HepG2 (cell line): ENCODE measurements around the gene CD14. TPM values are rescaled to one million over a fixed set of nuclear protein-coding genes. Genes with fewer than 3 reads are reported as not detected.

ENCODE experiments used
- ATAC-seq: fragments of 200-7000 bp; cut with Tn5 transposase; 3 replicates; pipeline ENCODE4 v1.9.1; 2020; ENCODE audit warnings: mild to moderate bottlenecking, moderate library complexity
- BruUV-seq: library from RNA; stranded (reverse); fragments of 400-500 nt; replicated peaks from 2 replicates; lab custom pipeline; 2021; lab: Mats Ljungman, UMichigan
- CTCF ChIA-PET: fragments of 300-600 bp; formaldehyde crosslinking; extraction: SDS; loops from one replicate; lab custom pipeline; 2021; ENCODE audit warnings: low total read pairs, inconsistent platforms, low intra/inter-chr PET ratio; lab: Yijun Ruan, JAX
- POLR2A ChIA-PET: fragments of 350-600 bp; sonication (Branson Sonifier 250); formaldehyde crosslinking; loops from one replicate; lab custom pipeline; 2020; ENCODE audit warnings: antibody characterized with exemption, inconsistent platforms; lab: Yijun Ruan, JAX
- DNase-seq: peaks from one replicate; pipeline ENCODE4 v3.0.0-alpha.2; 2015; ENCODE audit warnings: low spot score
- FAIRE-seq: peaks from 3 replicates; lab custom pipeline; 2011; peaks lifted over from hg19 to GRCh38; lab: Jason Lieb, UNC
- H2AFZ ChIP-seq: one replicate; pipeline ENCODE4 v1.6.1; 2011; ENCODE audit warnings: low read length, inconsistent platforms
- H3K27ac ChIP-seq: fragments of 300-600 bp; 3 replicates; pipeline ENCODE4 v1.8.0; 2011; ENCODE audit warnings: mixed run types, mild to moderate bottlenecking, mixed read lengths, low read length, inconsistent platforms; ENCODE audit not compliant: insufficient read depth; ENCODE audit errors: extremely low read length
- H3K27me3 ChIP-seq, 2 experiments: fragments of 200-600 bp in 1 of 2; 2 replicates in 1 of 2; 3 replicates in 1 of 2; pipeline versions ENCODE4 v1.6.0 to v1.8.0; 2011; ENCODE audit warnings: low read length in 2 of 2, mild to moderate bottlenecking in 2 of 2, moderate library complexity in 2 of 2, inconsistent platforms in 1 of 2; ENCODE audit not compliant: insufficient read depth in 2 of 2, control insufficient read depth in 1 of 2
- H3K36me3 ChIP-seq, 2 experiments: fragments of 200-600 bp in 1 of 2; replicated peaks in 1 of 2; 2 replicates in 1 of 2; 3 replicates in 1 of 2; pipeline versions ENCODE4 v1.5.1 to v1.8.0; 2011; ENCODE audit warnings: low read length in 2 of 2, inconsistent platforms in 1 of 2; ENCODE audit not compliant: insufficient read depth in 2 of 2, control insufficient read depth in 1 of 2
- H3K4me1 ChIP-seq: 2 replicates; pipeline ENCODE4 v1.5.1; 2012; ENCODE audit warnings: low read length, inconsistent platforms; ENCODE audit not compliant: insufficient read depth
- H3K4me2 ChIP-seq: 2 replicates; pipeline ENCODE4 v1.6.0; 2011; ENCODE audit warnings: low read depth, low read length, inconsistent platforms
- H3K4me3 ChIP-seq, 3 experiments: fragments of 200-600 bp in 1 of 3; sonication (generic), shearing (Covaris generic) in 1 of 3; replicated peaks in 1 of 3; 2 replicates each; pipeline ENCODE4 v1.5.1; 2011 to 2016; ENCODE audit warnings: low read length in 3 of 3, inconsistent platforms in 2 of 3, low read depth in 2 of 3, mild to moderate bottlenecking in 2 of 3, control low read depth in 1 of 3, mixed read lengths in 1 of 3; ENCODE audit not compliant: insufficient read depth in 1 of 3
- H3K79me2 ChIP-seq: one replicate; pipeline ENCODE4 v1.6.1; 2011; ENCODE audit warnings: low read length, inconsistent platforms; ENCODE audit not compliant: insufficient read depth
- H3K9ac ChIP-seq: 2 replicates; pipeline ENCODE4 v1.6.0; 2011; ENCODE audit warnings: mild to moderate bottlenecking, low read depth, low read length, inconsistent platforms; ENCODE audit not compliant: insufficient read depth
- H3K9me3 ChIP-seq: 2 replicates; pipeline ENCODE4 v1.5.1; 2012; ENCODE audit warnings: mild to moderate bottlenecking, low read length
- H4K20me1 ChIP-seq: 2 replicates; pipeline ENCODE4 v1.6.0; 2011; ENCODE audit warnings: inconsistent platforms, mild to moderate bottlenecking, low read length, moderate library complexity; ENCODE audit not compliant: insufficient read depth
- AKAP8 ChIP-seq: sonication (generic); formaldehyde crosslinking; IDR thresholded peaks from 2 replicates; pipeline ENCODE4 v1.5.1; 2020; ENCODE audit warnings: mild to moderate bottlenecking, missing genetic modification reagents
- KDM3A ChIP-seq: IDR thresholded peaks from 2 replicates; pipeline ENCODE4 v1.6.1; 2018; ENCODE audit warnings: low read depth, missing compliant biosample characterization
- MAFK ChIP-seq, 2 experiments: IDR thresholded peaks in 1 of 2; conservative IDR thresholded peaks in 1 of 2; 2 replicates each; pipeline ENCODE4 v1.6.1; 2011; ENCODE audit warnings: improper control_type of control experiment in 2 of 2, low read length in 2 of 2
- ZFP36L2 ChIP-seq: sonication (generic); formaldehyde crosslinking; IDR thresholded peaks from 2 replicates; pipeline ENCODE4 v1.4.0; 2020; ENCODE audit warnings: missing genetic modification reagents
- ZNF292 ChIP-seq: sonication (generic); formaldehyde crosslinking; IDR thresholded peaks from 2 replicates; pipeline ENCODE4 v1.8.1; 2022; ENCODE audit warnings: mild to moderate bottlenecking, low read depth, missing genetic modification reagents, borderline replicate concordance
- ZNF674 ChIP-seq: sonication (generic); formaldehyde crosslinking; IDR thresholded peaks from 2 replicates; pipeline ENCODE4 v1.5.0; 2020; ENCODE audit warnings: low read depth, mild to moderate bottlenecking, missing genetic modification reagents
- ZNF737 ChIP-seq: sonication (generic); formaldehyde crosslinking; IDR thresholded peaks from 2 replicates; pipeline ENCODE4 v1.5.0; 2020; ENCODE audit warnings: missing genetic modification reagents, mild to moderate bottlenecking, borderline replicate concordance
- WGBS: methylation state at CpG from one replicate; pipeline ENCODE4 v1.1.6; 2017; ENCODE audit warnings: low lambda C conversion rate; 5-methylcytosine and 5-hydroxymethylcytosine counted together
- in situ Hi-C: cut with HindIII; loops from 2 replicates; pipeline ENCODE4 v1.10.0; 2017; ENCODE audit warnings: low pct_unique_long_range_greater_than_20kb; ENCODE audit not compliant: extremely low pct_ligation_motif_present
- intact Hi-C: fragments of 100-400 bp; cut with micrococcal nuclease; formaldehyde crosslinking; loops from one replicate; pipeline ENCODE4 v1.10.0; 2022; ENCODE audit not compliant: unreplicated experiment
- polyA plus RNA-seq, 8 experiments: library from polyadenylated mRNA; depleted of rRNA in 3 of 8; stranded (reverse) in 7 of 8; unstranded in 1 of 8; fragments of >200 nt; fragmentation: Illumina TruSeq in 4 of 8; extraction: Trizol in 4 of 8; gene quantifications; 2 replicates each; pipeline versions ENCODE4 v1.2.1 to v1.2.3, GENCODE V29; 2011 to 2016; ENCODE audit warnings: low read depth in 4 of 8, missing spikeins in 1 of 8, mixed read lengths in 1 of 8; ENCODE audit not compliant: insufficient read depth in 1 of 8
- total RNA-seq, 5 experiments: library from RNA; depleted of rRNA; stranded (reverse); fragments of >200 nt; fragmentation: Illumina TruSeq; extraction: Trizol; gene quantifications; 2 replicates each; pipeline ENCODE4 v1.2.3, GENCODE V29; 2016; ENCODE audit warnings: low read depth in 1 of 5
- TF ChIP-seq, protein P1 (sequence below): sonication (generic); formaldehyde crosslinking; conservative IDR thresholded peaks from 2 replicates; pipeline ENCODE4 v1.8.0; 2022; ENCODE audit warnings: missing genetic modification reagents
- TF ChIP-seq, protein P2 (sequence below): sonication (generic); formaldehyde crosslinking; IDR thresholded peaks from 2 replicates; pipeline ENCODE4 v1.4.0; 2020; ENCODE audit warnings: mild to moderate bottlenecking, low read depth, missing genetic modification reagents

The CD14 gene
- total and polyA plus RNA-seq, 2 of the 13 experiments (the other 11 are each of a cell fraction or from before 2014, with no cell fraction given), result 1.7 to 4.7 TPM

DNA sequence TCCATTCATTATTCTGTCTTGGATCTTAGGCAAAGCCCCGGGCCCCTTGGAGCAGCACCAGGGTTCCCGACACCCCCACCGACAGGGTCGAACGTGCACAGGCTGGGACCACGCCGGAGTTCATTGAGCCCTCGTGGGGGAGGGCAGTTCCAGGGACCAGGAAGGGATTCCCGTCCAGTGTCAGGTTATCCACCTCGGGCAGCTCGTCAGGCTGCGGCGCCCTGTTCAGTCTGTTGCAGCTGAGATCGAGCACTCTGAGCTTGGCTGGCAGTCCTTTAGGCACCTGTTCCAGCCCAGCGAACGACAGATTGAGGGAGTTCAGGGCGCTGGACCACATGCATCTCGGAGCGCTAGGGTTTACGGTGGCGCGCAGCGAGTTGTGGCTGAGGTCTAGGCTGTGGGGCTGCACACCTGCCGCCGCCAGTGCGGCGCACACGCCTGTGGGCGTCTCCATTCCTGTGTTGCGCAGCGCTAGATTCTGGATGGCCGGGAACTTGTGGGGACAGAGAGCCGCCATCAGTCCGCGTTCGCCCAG is 1.1 kb downstream of the CD14 start (continued):
- TF ChIP-seq, protein P1, sequence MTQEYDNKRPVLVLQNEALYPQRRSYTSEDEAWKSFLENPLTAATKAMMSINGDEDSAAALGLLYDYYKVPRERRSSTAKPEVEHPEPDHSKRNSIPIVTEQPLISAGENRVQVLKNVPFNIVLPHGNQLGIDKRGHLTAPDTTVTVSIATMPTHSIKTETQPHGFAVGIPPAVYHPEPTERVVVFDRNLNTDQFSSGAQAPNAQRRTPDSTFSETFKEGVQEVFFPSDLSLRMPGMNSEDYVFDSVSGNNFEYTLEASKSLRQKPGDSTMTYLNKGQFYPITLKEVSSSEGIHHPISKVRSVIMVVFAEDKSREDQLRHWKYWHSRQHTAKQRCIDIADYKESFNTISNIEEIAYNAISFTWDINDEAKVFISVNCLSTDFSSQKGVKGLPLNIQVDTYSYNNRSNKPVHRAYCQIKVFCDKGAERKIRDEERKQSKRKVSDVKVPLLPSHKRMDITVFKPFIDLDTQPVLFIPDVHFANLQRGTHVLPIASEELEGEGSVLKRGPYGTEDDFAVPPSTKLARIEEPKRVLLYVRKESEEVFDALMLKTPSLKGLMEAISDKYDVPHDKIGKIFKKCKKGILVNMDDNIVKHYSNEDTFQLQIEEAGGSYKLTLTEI (CRISPR knock-in tag), result no peak
- no peak for TF ChIP-seq ZNF292 (CRISPR knock-in tag)
- TF ChIP-seq, protein P2, sequence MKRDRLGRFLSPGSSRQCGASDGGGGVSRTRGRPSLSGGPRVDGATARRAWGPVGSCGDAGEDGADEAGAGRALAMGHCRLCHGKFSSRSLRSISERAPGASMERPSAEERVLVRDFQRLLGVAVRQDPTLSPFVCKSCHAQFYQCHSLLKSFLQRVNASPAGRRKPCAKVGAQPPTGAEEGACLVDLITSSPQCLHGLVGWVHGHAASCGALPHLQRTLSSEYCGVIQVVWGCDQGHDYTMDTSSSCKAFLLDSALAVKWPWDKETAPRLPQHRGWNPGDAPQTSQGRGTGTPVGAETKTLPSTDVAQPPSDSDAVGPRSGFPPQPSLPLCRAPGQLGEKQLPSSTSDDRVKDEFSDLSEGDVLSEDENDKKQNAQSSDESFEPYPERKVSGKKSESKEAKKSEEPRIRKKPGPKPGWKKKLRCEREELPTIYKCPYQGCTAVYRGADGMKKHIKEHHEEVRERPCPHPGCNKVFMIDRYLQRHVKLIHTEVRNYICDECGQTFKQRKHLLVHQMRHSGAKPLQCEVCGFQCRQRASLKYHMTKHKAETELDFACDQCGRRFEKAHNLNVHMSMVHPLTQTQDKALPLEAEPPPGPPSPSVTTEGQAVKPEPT (CRISPR knock-in tag), result no peak
- TF ChIP-seq, all 625 proteins: peak for 0

DNA sequence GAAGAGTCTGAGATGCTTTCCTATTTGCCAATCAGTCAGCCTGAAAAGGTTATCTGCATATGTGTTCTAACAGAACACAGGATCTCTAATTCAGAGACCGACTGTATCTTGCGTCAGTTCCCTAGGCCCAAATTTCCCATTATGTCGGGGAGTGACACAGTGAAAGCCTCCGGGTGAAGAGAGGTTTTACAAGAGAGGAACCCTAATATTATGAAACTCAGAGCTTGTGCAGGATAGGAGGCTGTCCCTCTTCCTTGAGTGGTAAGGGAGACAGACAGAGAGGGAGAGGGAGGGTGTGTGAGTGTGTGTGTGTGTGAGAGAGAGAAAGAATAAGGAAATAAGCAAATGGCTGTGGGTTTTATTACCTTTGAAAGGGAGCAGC is 1.9 kb downstream of the CD14 start:
- no peak overlapping the region for H3K4me3 ChIP-seq
- intact Hi-C loops, result no loop called here
- no peaks in the 10 kb centered on the region for H3K36me3 ChIP-seq
- FAIRE-seq, result no peak
- no peak for ATAC-seq
- H3K27ac ChIP-seq, result no peak overlapping the region
- H3K9me3 ChIP-seq, result peaks cover 25% of the 10 kb centered on the region
- no peak for TF ChIP-seq ZNF737
- TF ChIP-seq KDM3A (CRISPR knock-in tag), result no peak
- TF ChIP-seq MAFK (conservative IDR thresholded peaks at IDR 0.05 in 1 of 2, IDR thresholded peaks at IDR 0.05 in 1 of 2; ENCODE audit: low read length in 2 of 2), result no peak
- no peak for TF ChIP-seq ZFP36L2 (CRISPR knock-in tag)
- TF ChIP-seq ZNF674 (CRISPR knock-in tag), result no peak
- no peak for TF ChIP-seq AKAP8 (CRISPR knock-in tag)
- H3K4me2 ChIP-seq, result no peak overlapping the region
- H3K79me2 ChIP-seq, result no peaks in the 10 kb centered on the region
- peaks cover 38% of the 10 kb centered on the region for H3K4me1 ChIP-seq
- BruUV-seq, result no TSS peak
- POLR2A ChIA-PET, result interaction anchor here (1.1 kb wide), 1 partner anchor 16 kb away, joined by 5 read pairs; the partner anchor contains the start of genes IK and NDUFA2
- no peak for DNase-seq
- in situ Hi-C loops, result loop anchor here (5.0 kb wide), 1 partner anchor 69 kb away; the partner anchor contains the start of genes APBB3 and SLC35A4
- no peak overlapping the region for H3K9ac ChIP-seq
- H3K27me3 ChIP-seq, result no peaks in the 10 kb centered on the region
- no peak overlapping the region for H2AFZ ChIP-seq
- CTCF ChIA-PET, result no interaction called here
- H4K20me1 ChIP-seq, result no peaks in the 10 kb centered on the region
- 54% methylated on average over 4 of the region's 4 CpGs for WGBS
